VCaP (cell line): ENCODE data around the gene RAB20.
A peak's percentile ranks its signal among the peaks of the same experiment; 100 is the strongest.

Source experiments
- H3K27ac ChIP-seq: fragments of 450-650 bp; 2 replicates; pipeline ENCODE4 v1.5.1; 2017
- CTCF ChIP-seq: fragments of 450-650 bp; conservative IDR thresholded peaks from 2 replicates; pipeline ENCODE4 v1.5.1; 2017; ENCODE audit warnings: mild to moderate bottlenecking, moderate library complexity

The RAB20 gene

GRCh38 chr13:110525328-110526319, 35.9 kb downstream of the RAB20 start:
- peak; percentile 33 for TF ChIP-seq CTCF

GRCh38 chr13:110524541-110525257, 36.8 kb downstream of the RAB20 start:
- H3K27ac ChIP-seq: peak overlapping the region; percentile 94
- TF ChIP-seq CTCF: no peak

More at GRCh38 chr13:110525328-110526319, 35.9 kb downstream of the RAB20 start:
- peak overlapping the region; percentile 94 for H3K27ac ChIP-seq

- peak overlapping the region; percentile 94 for H3K27ac ChIP-seq
Observed at GRCh38 chr13:110523838-110524540, 37.5 kb downstream of the RAB20 start.

GRCh38 chr13:110523180-110523579, 38.3 kb downstream of the RAB20 start:
- TF ChIP-seq CTCF: no peak
- peak overlapping the region; percentile 94 for H3K27ac ChIP-seq

More at GRCh38 chr13:110523838-110524540, 37.5 kb downstream of the RAB20 start:
- TF ChIP-seq CTCF: no peak

- H3K27ac ChIP-seq: peak overlapping the region; percentile 94; the same call in 1 of the 2 replicates
- no peak for TF ChIP-seq CTCF
Observed at GRCh38 chr13:110522721-110523120, 38.8 kb downstream of the RAB20 start.

- TF ChIP-seq CTCF: no peak
- peak overlapping the region; percentile 94; the same call in 1 of the 2 replicates for H3K27ac ChIP-seq
Observed at GRCh38 chr13:110521946-110522345, 39.6 kb downstream of the RAB20 start.
